ENCODE results near the gene CD320.
A peak's percentile ranks its signal among the peaks of the same experiment; 100 is the strongest.
"Not testable (repeated sequence)": the region's sequence is repeated elsewhere in the genome, so short reads cannot be mapped to it uniquely, and the experiment has no call there.

The CD320 gene

DNA sequence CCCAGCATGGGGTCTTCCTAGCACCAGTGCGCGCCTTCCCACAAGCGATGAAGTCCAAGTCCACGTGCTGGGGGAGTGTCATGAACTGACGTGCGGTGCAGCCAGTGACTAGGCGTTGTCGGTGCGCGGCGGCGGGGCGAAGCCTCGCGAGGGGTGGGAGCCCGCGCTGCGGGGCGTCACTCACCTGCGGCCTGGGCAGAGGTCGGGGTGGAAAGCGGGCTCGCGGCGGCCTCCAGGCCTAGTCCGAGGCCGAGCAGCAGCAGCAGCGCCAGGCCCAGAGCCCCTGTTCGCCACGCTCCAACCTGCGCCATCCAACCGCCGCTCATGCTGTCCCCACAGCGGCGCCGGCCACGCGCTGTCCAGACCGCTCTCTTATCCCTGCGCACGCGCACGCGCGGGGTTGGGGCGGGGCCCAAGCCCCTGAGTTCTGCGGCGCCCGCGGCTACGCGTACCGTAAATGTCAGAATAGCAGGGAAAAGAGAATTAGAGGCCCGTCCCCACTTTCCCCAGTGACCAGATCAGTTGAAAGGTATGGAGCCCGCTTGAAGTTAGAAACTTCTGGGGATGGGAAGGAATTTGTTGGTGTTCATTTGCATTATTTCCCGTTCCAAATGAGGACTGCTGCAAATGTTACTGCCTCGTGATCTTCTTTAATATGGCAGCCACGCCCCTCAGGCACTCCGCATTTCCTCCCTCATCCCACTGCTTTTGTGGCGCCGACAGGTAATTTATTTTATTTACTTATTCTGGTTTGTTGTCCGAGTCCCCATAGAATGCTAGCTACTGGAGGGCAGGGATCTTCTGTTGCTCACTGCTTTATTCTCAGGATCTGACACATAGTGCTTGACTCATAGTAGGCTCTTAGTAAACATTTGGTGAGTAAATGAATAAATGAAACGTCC, at the start of gene CD320:
TSS of gene CD320 (minus strand) at position 394 of the 902 bp plus-strand sequence. CDS start at position 326, 68 bp downstream.
- peak; percentile 97 for DNase-seq (ENCODE audit: low spot score)

GRCh38 chr19:8357007-8357521, 48.9 kb upstream of the CD320 start:
- no peak for DNase-seq (ENCODE audit: low spot score)

DNA sequence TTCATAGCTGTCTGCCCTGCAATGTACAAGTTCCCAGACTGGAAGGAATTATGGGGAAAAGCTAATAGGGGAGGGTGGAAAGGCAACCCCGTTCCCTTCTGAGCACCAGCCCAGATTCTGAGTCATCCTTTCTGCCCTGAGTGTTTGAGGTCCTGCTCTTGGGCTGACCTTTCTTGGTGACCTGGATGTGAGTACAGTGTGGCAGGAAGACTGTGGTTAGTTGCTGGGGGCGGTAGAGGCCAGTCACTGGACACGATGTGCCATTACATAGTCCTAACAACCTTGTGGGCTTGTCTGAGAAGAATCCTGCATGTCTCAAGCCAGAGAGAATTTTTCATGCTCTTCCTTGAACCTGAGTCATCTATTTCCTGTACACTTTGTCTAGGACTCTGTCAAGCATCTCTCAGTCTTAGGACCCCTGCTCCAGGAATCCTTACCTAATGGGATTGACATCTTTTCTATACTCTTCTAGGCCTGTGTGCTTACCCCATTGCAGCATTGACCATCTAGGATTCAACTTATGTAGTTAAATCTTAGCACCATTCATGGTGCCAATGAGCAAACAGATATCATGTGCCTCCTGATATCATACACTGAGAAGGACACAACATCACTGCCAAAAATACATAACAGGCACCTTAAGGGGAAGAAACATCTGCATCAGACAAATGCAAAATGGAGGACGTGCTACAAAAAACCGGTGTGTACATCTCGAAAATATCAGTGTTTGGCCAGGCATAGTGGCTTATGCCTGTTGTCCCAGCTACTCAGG, 47.7 kb upstream of the CD320 start:
- peak; percentile 86 for DNase-seq (ENCODE audit: low spot score)

DNA sequence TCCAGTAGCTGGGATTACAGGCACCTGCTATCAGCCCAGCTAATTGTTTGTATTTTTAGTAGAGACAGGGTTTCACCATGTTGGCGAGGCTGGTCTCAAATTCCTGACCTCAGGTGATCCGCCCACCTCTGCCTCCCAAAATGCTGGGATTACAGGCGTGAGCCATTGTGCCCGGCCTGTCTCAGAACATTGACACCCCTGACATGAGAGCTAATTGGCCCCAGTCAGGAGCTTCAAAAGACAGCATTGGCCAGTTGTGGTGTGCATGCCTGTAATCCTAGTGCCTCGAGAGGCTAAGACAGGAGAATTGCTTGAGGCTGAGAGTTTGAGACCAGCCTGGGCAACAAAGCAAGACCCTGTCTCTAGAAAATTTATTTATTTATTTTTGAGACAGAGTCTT, 44.7 kb upstream of the CD320 start:
- not testable (repeated sequence) for DNase-seq (ENCODE audit: low spot score)

- DNase-seq (ENCODE audit: low spot score), result peak; percentile 3
These were observed 44.1 kb upstream of the CD320 start for GRCh38 chr19:8352134-8352827.

DNA sequence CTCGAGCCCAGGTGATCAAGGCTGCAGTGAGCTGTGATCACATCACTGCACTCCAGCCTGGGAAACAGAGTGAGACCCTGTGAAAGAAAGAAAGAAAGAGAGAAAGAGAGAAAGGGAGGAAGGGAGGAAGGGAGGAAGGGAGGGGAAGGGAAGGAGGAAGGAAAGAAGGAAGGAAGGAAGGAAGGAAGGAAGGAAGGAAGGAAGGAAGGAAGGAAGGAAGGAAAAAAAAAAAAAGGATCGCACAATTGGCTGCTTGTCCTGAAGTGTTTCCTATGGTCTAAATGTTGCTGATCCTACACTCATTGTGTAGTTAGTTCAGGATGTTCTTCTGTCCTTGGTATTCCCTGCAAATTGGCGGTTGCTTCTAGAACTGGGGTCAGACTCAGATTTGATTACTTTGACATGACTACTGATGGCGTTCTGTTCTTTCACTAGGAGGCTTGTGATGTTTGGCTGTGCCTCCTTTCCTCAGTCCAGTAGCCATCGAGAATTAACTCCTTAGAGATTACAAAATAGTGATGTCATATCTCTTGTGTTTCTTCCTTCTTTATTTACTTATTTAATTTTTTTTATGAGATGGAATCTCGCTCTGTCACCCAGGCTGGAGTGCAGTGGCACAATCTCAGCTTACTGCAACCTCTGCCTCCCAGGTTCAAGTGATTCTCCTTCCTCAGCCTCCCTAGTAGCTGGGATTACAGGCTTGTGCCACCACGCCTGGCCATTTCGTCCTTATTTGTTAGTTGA, 41.6 kb upstream of the CD320 start:
- not testable (repeated sequence) for DNase-seq (ENCODE audit: low spot score)

- DNase-seq (ENCODE audit: low spot score), result no peak
These were observed 35.3 kb upstream of the CD320 start for GRCh38 chr19:8343483-8343844.

DNA sequence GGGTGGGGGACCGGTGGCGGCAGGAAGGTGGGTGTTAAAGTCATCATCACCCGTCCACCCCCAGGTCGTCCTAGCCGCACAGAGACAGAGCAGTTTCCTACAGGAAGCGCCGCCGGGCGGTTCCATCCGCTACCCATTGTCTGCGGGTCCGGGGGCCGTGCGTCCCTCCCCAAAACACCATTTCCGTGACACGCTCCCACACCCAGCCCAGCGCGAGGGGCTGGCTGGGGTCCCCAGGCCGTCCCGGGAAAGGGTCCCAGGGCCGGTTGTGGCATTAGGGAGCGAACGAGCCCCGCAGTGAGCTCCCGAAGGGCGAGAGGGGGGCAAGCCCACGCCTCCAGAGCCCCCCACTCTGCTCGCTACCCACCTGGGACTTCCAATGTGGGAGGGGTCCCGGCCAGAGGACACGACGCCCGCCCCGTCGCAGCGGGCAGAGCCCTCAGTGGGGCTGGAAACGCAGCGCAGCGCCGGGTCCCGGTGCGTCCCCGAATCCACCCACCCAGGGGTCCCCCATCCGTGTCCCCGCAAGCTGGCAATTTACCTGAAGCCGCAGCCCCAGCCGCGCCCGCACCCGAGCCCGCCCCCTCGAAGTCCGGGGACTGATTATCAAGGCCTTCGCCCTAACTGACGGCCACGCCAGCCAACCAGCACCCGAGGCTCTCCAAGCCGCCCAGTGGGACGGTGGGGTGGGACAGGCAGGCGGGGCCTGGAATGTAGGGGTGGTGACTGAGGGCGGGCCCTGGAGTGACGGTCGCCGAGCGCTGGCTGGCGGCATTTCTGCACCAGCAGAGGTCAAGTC, 34.7 kb upstream of the CD320 start, which contains the start of gene KANK3:
TSS of gene KANK3 (minus strand) at position 579 of the 799 bp plus-strand sequence. CDS start 5,434 bp downstream, outside the sequence.
- peak; percentile 98 for DNase-seq (ENCODE audit: low spot score)

DNA sequence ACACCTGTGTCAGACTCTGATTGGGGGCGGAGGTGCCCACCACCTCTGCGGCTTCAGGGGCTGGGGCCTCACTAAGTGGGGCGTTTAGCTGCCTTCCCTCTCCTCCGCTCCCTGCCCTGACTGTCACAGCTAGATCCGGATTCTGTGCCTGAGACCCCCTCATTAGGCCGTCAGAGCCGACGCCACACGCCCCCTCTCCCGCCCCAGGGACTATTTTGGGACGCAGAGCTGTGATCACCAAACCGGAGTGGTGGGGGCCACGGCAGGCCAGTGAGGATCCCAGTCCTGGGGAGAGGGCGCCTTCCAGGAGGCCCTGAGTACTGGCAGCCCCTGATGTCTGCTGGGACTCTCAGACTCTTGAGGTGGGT, 34.1 kb upstream of the CD320 start:
- peak; percentile 1 for DNase-seq (ENCODE audit: low spot score)

DNA sequence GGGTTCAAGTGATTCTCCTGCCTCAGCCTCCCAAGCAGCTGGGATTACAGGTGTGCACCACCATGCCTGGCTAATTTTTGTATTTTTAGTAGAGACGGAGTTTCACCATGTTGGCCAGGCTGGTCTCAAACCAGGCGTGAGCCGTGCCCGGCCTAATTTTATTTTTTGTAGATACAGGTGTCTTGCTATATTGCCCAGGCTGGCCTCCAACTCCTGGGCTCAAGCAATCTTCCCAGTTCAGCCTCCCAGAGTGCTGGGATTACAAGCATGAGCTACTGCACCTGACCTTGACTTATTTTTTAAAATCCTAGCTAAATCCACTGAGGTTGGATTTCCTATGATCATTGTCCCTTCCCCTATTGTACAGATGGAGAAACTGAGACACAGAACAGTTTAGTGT, 33.3 kb upstream of the CD320 start:
- DNase-seq (ENCODE audit: low spot score), result not testable (repeated sequence)

DNA sequence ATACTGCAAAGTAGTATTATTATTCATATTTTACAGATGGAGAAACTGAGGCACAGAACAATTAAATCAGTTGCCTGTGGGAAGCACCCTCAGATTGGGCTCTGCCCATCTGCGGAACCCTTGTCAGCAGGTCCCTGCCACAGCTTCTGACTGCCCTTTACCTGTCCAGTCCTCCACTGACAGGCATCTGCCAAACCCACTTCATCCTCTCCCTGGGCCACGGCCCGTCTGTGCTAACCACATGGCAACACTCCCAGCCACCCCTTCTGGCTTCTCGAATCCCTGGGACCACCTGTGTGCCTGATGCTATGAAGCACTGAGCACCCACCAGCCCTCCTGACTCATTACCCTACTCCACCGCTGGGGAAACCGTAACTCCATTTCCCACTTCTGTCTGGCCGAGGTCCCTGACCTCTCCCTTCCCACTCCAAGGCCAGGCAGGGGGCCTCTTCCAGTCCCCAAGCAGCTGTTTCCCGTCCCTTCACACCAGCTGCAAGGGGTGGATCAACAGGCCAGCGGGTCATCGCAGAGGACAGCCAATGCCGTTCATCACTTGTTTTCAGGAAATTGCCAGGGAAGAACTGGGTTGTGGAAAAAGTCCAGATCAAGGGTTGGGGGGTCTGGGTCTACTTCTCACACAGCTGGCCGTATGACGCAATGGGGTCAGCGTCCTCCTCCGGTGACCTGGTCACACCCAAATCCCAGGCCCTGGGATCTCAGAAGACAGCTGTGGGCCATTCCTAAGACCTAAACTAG, 32.4 kb upstream of the CD320 start:
- DNase-seq (ENCODE audit: low spot score), result no peak

GRCh38 chr19:8338835-8339234, 30.7 kb upstream of the CD320 start:
- DNase-seq (ENCODE audit: low spot score), result no peak

GRCh38 chr19:8337728-8338127, 29.6 kb upstream of the CD320 start:
- DNase-seq (ENCODE audit: low spot score), result no peak

- DNase-seq (ENCODE audit: low spot score), result no peak
These were observed 28.5 kb upstream of the CD320 start for GRCh38 chr19:8336660-8337059.

GRCh38 chr19:8336072-8336569, 28.0 kb upstream of the CD320 start:
- DNase-seq (ENCODE audit: low spot score), result no peak

DNA sequence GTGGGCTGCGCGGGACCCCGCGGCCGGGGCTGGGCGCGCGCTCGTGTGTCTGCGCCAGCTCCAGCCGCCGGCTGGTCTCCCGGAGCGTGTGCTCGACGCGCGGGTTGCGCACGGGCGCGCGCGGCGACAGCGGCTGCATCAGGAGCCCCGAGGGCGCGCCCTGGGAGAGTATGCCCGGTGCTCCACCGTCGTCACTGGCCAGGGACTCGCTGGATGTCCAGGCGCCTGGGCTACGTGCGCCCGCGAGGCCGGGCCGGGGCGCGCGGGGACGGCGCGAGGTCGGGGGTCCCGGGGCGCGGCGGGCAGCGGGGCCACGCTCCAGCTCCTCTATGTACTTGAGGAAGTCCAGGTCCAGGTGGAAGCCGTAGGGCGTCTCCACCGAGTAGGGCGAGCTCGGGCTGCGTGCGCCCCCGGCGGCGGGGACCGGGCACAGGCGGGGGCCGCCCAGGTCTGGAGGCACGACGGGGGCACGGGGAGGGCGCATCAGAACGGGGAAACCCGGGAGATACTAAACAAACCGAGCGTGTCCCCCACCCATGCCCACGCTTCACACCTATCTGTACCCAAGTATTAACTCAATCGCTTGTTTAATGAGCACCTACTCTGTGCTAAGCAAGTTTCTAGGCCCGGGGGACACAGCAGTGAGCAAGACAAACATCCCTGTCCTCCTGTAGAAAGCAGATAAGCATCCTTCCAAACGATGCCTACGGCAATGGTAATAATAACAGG, 27.3 kb upstream of the CD320 start:
- no peak for DNase-seq (ENCODE audit: low spot score)

- peak; percentile 48 for DNase-seq (ENCODE audit: low spot score)
These were observed 26.5 kb upstream of the CD320 start for GRCh38 chr19:8334458-8335342.

Data from AG08395 (cell line).